Testis (tissue), 3 donors: ENCODE results near the gene SLC6A2. TPM values are rescaled to one million over a fixed set of nuclear protein-coding genes. Genes with fewer than 3 reads are reported as not detected.

Experiments
- DNase-seq: peaks from one replicate; pipeline ENCODE4 v3.0.0-alpha.2; 2019
- H3K27ac ChIP-seq, 2 donors: fragments of 200-600 bp; sonication (generic); one replicate each; pipeline ENCODE4 v1.5.1; 2019
- H3K27me3 ChIP-seq: fragments of 200-600 bp; sonication (generic); one replicate; pipeline ENCODE4 v1.5.1; 2019
- H3K36me3 ChIP-seq: fragments of 200-600 bp; sonication (generic); one replicate; pipeline ENCODE4 v1.5.1; 2017; ENCODE audit warnings: low read depth; ENCODE audit errors: missing control alignments
- H3K4me1 ChIP-seq: fragments of 200-600 bp; sonication (generic); one replicate; pipeline ENCODE4 v1.5.1; 2019
- H3K4me3 ChIP-seq, 2 donors: fragments of 200-600 bp; sonication (generic); one replicate each; pipeline ENCODE4 v1.5.1; 2017 to 2019
- H3K9me3 ChIP-seq: fragments of 200-600 bp; sonication (generic); one replicate; pipeline ENCODE4 v1.5.1; 2017
- CTCF ChIP-seq, 3 experiments: fragments of 450-650 bp in 2 of 3; fragments of 200-600 bp in 1 of 3; sonication (generic) in 1 of 3; IDR thresholded peaks; one replicate each; pipeline ENCODE4 v1.5.1; 2016 to 2019; ENCODE audit warnings: antibody characterized with exemption in 3 of 3, mild to moderate bottlenecking in 2 of 3, moderate library complexity in 1 of 3
- POLR2A ChIP-seq: fragments of 450-650 bp; IDR thresholded peaks from one replicate; pipeline ENCODE4 v1.6.1; 2017; ENCODE audit warnings: antibody characterized with exemption, mild to moderate bottlenecking, moderate library complexity
- WGBS, 2 donors: methylation state at CpG; one replicate each; pipeline ENCODE4 v1.1.5; 2018; 5-methylcytosine and 5-hydroxymethylcytosine counted together
- intact Hi-C: fragments of 100-400 bp; cut with DNase I; formaldehyde crosslinking; loops from one replicate; pipeline ENCODE4 v1.15.1; 2023; ENCODE audit warnings: low total_unique reads
- polyA plus RNA-seq: library from polyadenylated mRNA; stranded (reverse); fragments of 350-450 nt; fragmentation: Illumina TruSeq; extraction: RNeasy Lipid Tissue Mini Kit (QIAGEN cat#74804); gene quantifications from one replicate; pipeline ENCODE4 v1.2.3, GENCODE V29; 2014; ENCODE audit warnings: low read depth, low replicate concordance; ENCODE audit not compliant: insufficient read depth
- total RNA-seq, 2 donors: library from RNA; depleted of rRNA; stranded (reverse); fragments of >200 nt; gene quantifications; one replicate each; pipeline ENCODE4 v1.2.3, GENCODE V29; 2016

Gene SLC6A2
- total and polyA plus RNA-seq, 3 donors from 2014 or later = 3.5 to 16.6 (median 5.7) TPM

GRCh38 chr16:55655381-55655896, 349 bp upstream of the SLC6A2 start:
- Histone ChIP-seq H3K4me1 (no peaks in the 10 kb centered on the region), H3K27me3 (no peaks in the 10 kb centered on the region), H3K4me3 (peak overlapping the region in 1 of 2 donors; percentile 21), H3K36me3 (no peaks in the 10 kb centered on the region), H3K27ac (no peak overlapping the region), H3K9me3 (no peaks in the 10 kb centered on the region)
- intact Hi-C loops = no loop called here
- TF ChIP-seq POLR2A (no peak), CTCF (IDR thresholded peaks at IDR 0.05) (no peak)
- 5 to 34% methylated on average over 6 to 29 of the region's 29 CpGs for WGBS, 2 donors
- no peak for DNase-seq

DNA sequence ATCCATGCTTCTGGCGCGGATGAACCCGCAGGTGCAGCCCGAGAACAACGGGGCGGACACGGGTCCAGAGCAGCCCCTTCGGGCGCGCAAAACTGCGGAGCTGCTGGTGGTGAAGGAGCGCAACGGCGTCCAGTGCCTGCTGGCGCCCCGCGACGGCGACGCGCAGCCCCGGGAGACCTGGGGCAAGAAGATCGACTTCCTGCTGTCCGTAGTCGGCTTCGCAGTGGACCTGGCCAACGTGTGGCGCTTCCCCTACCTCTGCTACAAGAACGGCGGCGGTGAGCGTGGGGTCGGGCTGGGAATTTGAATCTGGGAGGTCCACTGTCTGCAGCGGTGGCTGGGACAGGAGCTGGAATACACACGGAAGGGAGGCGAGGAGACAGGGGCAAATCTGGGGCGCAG, 904 bp downstream of the SLC6A2 start:
- DNase-seq = no peak
- 3 to 25% methylated on average over 9 to 37 of the region's 37 CpGs for WGBS, 2 donors
- Histone ChIP-seq H3K4me3 (peak overlapping the region; percentile 6 to 21), H3K36me3 (no peaks in the 10 kb centered on the region), H3K27ac (no peak overlapping the region), H3K9me3 (no peaks in the 10 kb centered on the region), H3K4me1 (no peaks in the 10 kb centered on the region), H3K27me3 (no peaks in the 10 kb centered on the region)
- TF ChIP-seq POLR2A = no peak
- TF ChIP-seq CTCF (IDR thresholded peaks at IDR 0.05) = no peak
- intact Hi-C loops = no loop called here

DNA sequence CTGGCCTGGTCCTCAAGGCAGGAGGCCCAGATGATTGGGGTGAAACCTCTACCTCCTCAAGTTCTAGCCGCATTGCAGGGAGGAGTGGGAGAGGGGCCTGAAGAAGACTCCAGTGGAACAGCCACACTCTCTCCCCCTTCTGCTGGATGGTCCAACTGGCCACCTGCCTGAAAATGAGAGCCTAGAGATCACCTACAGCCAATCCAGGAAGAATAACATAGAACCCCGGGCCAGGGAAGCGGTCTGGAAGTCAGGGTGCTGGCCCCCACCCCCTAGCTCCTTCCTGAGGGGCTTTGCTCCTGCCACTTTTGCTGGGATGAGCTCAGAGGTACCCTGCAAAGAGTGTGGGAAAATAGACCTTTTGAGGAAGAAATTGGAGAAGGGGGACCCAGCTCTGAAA, 1.8 kb downstream of the SLC6A2 start:
- intact Hi-C loops = no loop called here
- no peak for TF ChIP-seq POLR2A
- TF ChIP-seq CTCF (IDR thresholded peaks at IDR 0.05) = no peak
- Histone ChIP-seq H3K4me3 (no peak overlapping the region), H3K4me1 (no peaks in the 10 kb centered on the region), H3K36me3 (no peaks in the 10 kb centered on the region), H3K27ac (no peak overlapping the region), H3K9me3 (no peaks in the 10 kb centered on the region), H3K27me3 (no peaks in the 10 kb centered on the region)
- no peak for DNase-seq
- 90 to 96% methylated on average over 3 of the region's 3 CpGs for WGBS, 2 donors

- no peak overlapping the region for H3K4me3 ChIP-seq
- intact Hi-C loops = no loop called here
- no peaks in the 10 kb centered on the region for H3K27me3 ChIP-seq
- 82 to 86% methylated on average over 7 of the region's 7 CpGs for WGBS, 2 donors
- no peak for DNase-seq
- H3K9me3 ChIP-seq = no peaks in the 10 kb centered on the region
- no peaks in the 10 kb centered on the region for H3K36me3 ChIP-seq
- no peak overlapping the region for H3K27ac ChIP-seq
- no peaks in the 10 kb centered on the region for H3K4me1 ChIP-seq
- TF ChIP-seq CTCF (IDR thresholded peaks at IDR 0.05) = no peak
- no peak for TF ChIP-seq POLR2A
Observed at GRCh38 chr16:55658898-55659420, 3.2 kb downstream of the SLC6A2 start.

DNA sequence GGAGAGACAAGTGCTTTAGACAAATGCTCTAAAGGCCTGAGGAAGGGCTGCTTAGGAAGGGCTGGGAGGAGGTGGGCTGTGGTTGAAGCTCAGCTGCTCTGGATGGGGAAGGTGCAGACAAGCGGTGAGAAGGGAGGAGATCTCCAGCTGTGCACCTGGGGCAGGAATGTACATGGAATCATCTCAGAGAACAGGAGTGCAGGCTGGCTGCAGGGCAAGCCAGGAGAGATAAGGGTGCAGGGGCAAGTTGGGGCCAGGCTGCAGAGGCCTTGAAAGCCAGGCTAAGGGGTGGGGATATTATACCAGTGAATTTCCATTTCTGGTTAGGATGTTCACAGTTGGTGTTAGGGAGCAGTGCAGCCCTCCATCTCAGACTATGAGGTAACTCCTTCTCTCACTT, 4.2 kb downstream of the SLC6A2 start:
- H3K27me3 ChIP-seq = no peaks in the 10 kb centered on the region
- no peaks in the 10 kb centered on the region for H3K36me3 ChIP-seq
- no peaks in the 10 kb centered on the region for H3K9me3 ChIP-seq
- no peaks in the 10 kb centered on the region for H3K4me1 ChIP-seq
- H3K27ac ChIP-seq = no peak overlapping the region
- 57 to 59% methylated on average over 1 of the region's 1 CpG for WGBS, 2 donors
- no peak overlapping the region for H3K4me3 ChIP-seq
- TF ChIP-seq POLR2A (no peak), CTCF (IDR thresholded peaks at IDR 0.05) (no peak)
- no peak for DNase-seq
- intact Hi-C loops = no loop called here
